ENCODE data around the gene SGPP1. TPM values are rescaled to one million over a fixed set of nuclear protein-coding genes. Genes with fewer than 3 reads are reported as not detected.

SGPP1 gene
- total RNA-seq, 4 donors from 2014 or later, result 17.7 to 47.6 (median 21.5) TPM

DNA sequence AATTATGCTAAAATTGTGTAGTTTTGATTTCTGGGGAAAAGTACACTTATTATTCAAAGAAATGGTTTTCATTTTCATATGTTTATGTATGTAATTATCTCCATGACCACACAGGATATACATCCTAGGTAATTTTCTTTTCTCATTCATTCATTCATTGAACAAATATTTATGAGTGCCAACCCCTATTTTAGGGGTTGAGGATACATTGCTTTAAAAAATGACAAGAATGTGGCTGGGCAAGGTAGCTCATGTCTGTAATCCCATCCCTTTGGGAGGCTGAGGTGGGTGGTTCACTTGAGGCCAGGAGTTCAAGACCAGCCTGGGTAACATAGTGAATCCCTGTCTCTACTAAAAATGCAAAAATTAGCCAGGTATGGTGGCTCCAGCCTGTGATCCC lies 40.9 kb downstream of the SGPP1 start:
- no peaks in the 10 kb centered on the region for H3K9me3 ChIP-seq
- H3K27ac ChIP-seq, result no peak overlapping the region
- H3K36me3 ChIP-seq, result no peaks in the 10 kb centered on the region
- no peaks in the 10 kb centered on the region for H3K27me3 ChIP-seq
- TF ChIP-seq, protein P1, sequence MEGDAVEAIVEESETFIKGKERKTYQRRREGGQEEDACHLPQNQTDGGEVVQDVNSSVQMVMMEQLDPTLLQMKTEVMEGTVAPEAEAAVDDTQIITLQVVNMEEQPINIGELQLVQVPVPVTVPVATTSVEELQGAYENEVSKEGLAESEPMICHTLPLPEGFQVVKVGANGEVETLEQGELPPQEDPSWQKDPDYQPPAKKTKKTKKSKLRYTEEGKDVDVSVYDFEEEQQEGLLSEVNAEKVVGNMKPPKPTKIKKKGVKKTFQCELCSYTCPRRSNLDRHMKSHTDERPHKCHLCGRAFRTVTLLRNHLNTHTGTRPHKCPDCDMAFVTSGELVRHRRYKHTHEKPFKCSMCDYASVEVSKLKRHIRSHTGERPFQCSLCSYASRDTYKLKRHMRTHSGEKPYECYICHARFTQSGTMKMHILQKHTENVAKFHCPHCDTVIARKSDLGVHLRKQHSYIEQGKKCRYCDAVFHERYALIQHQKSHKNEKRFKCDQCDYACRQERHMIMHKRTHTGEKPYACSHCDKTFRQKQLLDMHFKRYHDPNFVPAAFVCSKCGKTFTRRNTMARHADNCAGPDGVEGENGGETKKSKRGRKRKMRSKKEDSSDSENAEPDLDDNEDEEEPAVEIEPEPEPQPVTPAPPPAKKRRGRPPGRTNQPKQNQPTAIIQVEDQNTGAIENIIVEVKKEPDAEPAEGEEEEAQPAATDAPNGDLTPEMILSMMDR (IDR thresholded peaks at IDR 0.05), result no peak
- no peak for DNase-seq
- H3K4me1 ChIP-seq, result no peaks in the 10 kb centered on the region
- H3K4me3 ChIP-seq, result no peak overlapping the region
- intact Hi-C loops (cut with DNase I; ENCODE audit: low total_unique reads), result no loop called here

DNA sequence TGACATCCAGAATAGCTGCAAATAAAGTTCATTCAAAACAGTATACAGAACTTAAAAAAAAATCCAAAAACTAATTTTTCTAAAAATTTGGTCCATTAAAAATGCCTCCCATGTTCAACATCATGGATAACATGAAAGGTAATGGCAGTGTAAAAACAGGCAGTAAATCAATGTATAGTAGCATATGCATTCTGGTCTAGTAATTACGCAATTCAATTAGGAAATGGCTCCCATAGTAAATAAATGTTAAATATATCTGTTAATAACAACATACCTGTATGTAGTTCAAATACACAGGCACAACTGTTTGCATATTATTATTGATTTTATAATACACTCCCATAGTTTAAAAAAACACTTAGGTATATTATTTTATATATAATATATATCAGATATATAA lies 42.5 kb downstream of the SGPP1 start:
- intact Hi-C loops (cut with DNase I; ENCODE audit: low total_unique reads), result no loop called here
- Histone ChIP-seq H3K4me3 (no peak overlapping the region), H3K9me3 (no peaks in the 10 kb centered on the region), H3K27ac (no peak overlapping the region), H3K27me3 (no peaks in the 10 kb centered on the region), H3K36me3 (no peaks in the 10 kb centered on the region), H3K4me1 (no peaks in the 10 kb centered on the region)
- TF ChIP-seq POLR2A (IDR thresholded peaks at IDR 0.05), result no peak
- TF ChIP-seq, protein P1 (IDR thresholded peaks at IDR 0.05), result no peak
- no peak for DNase-seq

DNA sequence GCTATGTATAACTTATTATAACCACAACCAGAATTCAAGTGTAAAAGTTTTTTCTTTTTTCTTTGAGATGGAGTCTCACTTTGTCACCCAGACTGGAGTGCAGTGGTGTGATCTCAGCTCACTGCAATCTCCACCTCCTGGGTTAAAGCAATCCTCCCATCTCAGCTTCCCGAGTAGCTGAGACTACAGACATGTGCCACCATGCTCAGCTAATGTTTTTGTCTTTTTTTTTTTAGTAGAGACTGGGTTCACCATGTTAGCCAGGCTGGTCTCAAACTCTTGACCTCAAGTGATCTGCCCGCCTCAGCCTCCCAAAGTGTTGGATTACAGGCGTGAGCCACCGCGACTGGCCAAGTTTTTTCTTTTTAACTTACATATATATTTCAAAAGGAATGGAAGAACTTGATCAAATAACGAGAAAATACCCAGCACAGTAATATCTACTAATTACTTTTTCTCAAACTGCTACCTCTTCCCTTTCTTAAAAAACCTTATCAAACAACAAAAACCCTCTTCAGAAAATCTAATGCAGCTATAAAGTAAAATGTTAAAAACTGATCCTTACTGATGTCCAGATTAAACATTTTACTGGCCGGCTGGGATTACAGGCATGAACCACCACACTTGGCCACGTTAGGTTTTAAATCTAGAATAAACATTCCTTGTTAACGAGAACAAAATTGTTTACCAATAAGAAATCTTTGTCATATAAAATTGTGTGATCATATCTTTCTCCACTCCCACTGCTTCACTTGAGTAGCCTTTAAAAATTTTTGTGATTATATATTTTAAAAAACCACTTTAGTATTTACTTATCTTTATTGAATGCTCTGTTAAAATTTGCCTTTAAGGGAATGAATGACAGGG lies 44.9 kb downstream of the SGPP1 start:
- Histone ChIP-seq H3K9me3 (no peaks in the 10 kb centered on the region), H3K27ac (no peak overlapping the region), H3K36me3 (no peaks in the 10 kb centered on the region), H3K4me1 (no peaks in the 10 kb centered on the region), H3K4me3 (no peak overlapping the region), H3K27me3 (no peaks in the 10 kb centered on the region)
- no peak for DNase-seq
- TF ChIP-seq POLR2A (IDR thresholded peaks at IDR 0.05), result no peak
- TF ChIP-seq, protein P1 (IDR thresholded peaks at IDR 0.05), result no peak
- intact Hi-C loops (cut with DNase I; ENCODE audit: low total_unique reads), result no loop called here

DNA sequence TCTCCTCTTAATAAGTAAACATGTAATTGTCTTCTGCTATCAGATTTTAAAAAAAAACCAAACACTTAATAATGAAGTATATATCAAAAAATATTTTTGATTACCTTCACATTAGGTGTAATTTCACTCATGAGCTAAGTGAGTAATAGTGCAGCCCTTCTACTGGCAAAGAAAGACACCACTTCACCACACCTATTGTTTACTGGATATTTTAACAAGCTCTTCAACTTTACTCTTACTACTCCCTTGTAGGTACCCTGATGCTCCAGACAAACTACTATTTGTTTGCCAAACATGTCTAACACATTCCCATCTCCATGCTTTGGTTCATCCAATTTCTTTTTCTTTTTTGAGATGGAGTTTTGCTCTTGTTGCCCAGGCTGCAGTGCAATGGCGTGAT lies 49.3 kb downstream of the SGPP1 start:
- Histone ChIP-seq H3K4me3 (no peak overlapping the region), H3K9me3 (no peaks in the 10 kb centered on the region), H3K27ac (no peak overlapping the region), H3K36me3 (no peaks in the 10 kb centered on the region), H3K4me1 (no peaks in the 10 kb centered on the region), H3K27me3 (no peaks in the 10 kb centered on the region)
- intact Hi-C loops (cut with DNase I; ENCODE audit: low total_unique reads), result no loop called here
- no peak for DNase-seq
- no peak for TF ChIP-seq POLR2A (IDR thresholded peaks at IDR 0.05)
- TF ChIP-seq, protein P1 (IDR thresholded peaks at IDR 0.05), result no peak

DNA sequence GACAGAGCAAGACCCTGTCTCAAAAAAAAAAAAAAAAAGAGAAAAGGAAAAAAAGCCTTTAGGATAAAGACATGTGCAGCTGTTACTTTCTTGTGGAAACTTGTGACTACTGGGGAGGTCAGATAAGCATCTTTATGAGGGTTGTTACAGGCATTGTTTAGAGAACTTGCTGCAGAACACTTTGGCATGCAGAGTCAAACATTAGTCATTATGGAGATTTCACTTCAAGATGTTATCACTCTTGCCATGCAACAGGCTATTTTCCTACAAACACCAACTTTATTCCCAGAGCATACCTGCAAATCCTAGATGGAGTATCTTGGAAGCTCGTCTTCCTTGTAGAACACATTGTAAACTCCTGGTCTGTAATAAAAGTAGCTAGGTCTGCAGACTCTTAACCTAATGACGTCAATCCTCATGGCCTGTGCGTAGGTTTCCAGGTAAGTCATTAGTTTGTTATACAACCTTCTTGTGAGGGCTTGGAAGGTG lies 49.9 kb downstream of the SGPP1 start:
- H3K27ac ChIP-seq, result no peak overlapping the region
- H3K27me3 ChIP-seq, result no peaks in the 10 kb centered on the region
- H3K4me3 ChIP-seq, result no peak overlapping the region
- H3K36me3 ChIP-seq, result no peaks in the 10 kb centered on the region
- TF ChIP-seq, protein P1 (IDR thresholded peaks at IDR 0.05), result no peak
- no peak for TF ChIP-seq POLR2A (IDR thresholded peaks at IDR 0.05)
- no peaks in the 10 kb centered on the region for H3K4me1 ChIP-seq
- no peak for DNase-seq
- intact Hi-C loops (cut with DNase I; ENCODE audit: low total_unique reads), result no loop called here
- H3K9me3 ChIP-seq, result no peaks in the 10 kb centered on the region
